Astrocyte (in vitro differentiated cells and primary cell): ENCODE data around the gene TSFM. TPM values are rescaled to one million over a fixed set of nuclear protein-coding genes. Genes with fewer than 3 reads are reported as not detected.
A peak's percentile ranks its signal among the peaks of the same experiment; 100 is the strongest.

Source experiments
- DNase-seq: peaks from one replicate; pipeline ENCODE4 v3.0.0-alpha.2; 2010; ENCODE audit warnings: low read depth
- FAIRE-seq: peaks from 2 replicates; lab custom pipeline; 2011; peaks lifted over from hg19 to GRCh38; lab: Jason Lieb, UNC
- H2AFZ ChIP-seq: 2 replicates; pipeline ENCODE4 v1.6.0; 2012; ENCODE audit warnings: low read depth, low read length, inconsistent platforms
- H3K27ac ChIP-seq: 2 replicates; pipeline ENCODE4 v1.5.1; 2011; ENCODE audit warnings: low read depth, low read length, inconsistent platforms
- H3K27me3 ChIP-seq: 2 replicates; pipeline ENCODE4 v1.6.0; 2011; ENCODE audit warnings: low read length, inconsistent platforms; ENCODE audit not compliant: insufficient read depth
- H3K36me3 ChIP-seq: 2 replicates; pipeline ENCODE4 v1.5.1; 2011; ENCODE audit warnings: low read length, inconsistent platforms; ENCODE audit not compliant: insufficient read depth
- H3K4me1 ChIP-seq: 2 replicates; pipeline ENCODE4 v1.5.1; 2011; ENCODE audit warnings: low read length, inconsistent platforms; ENCODE audit not compliant: insufficient read depth
- H3K4me2 ChIP-seq: 2 replicates; pipeline ENCODE4 v1.6.0; 2012; ENCODE audit warnings: low read length, inconsistent platforms
- H3K4me3 ChIP-seq: 2 replicates; pipeline ENCODE4 v1.5.1; 2011; ENCODE audit warnings: low read depth, mild to moderate bottlenecking, low read length, inconsistent platforms; ENCODE audit not compliant: insufficient read depth
- H3K79me2 ChIP-seq: 2 replicates; pipeline ENCODE4 v1.6.0; 2012; ENCODE audit warnings: mild to moderate bottlenecking, low read length, inconsistent platforms; ENCODE audit not compliant: insufficient read depth
- H3K9ac ChIP-seq: 2 replicates; pipeline ENCODE4 v1.6.0; 2012; ENCODE audit warnings: mild to moderate bottlenecking, low read length, inconsistent platforms
- H3K9me3 ChIP-seq: 2 replicates; pipeline ENCODE4 v1.5.1; 2012; ENCODE audit warnings: low read depth, mild to moderate bottlenecking, low read length, inconsistent platforms; ENCODE audit not compliant: insufficient read depth
- H4K20me1 ChIP-seq: 2 replicates; pipeline ENCODE4 v1.6.0; 2012; ENCODE audit warnings: low read length, inconsistent platforms; ENCODE audit not compliant: insufficient read depth
- H3K27ac Mint-ChIP-seq: one replicate; pipeline ENCODE4 v1.8.0; 2021; ENCODE audit warnings: mild to moderate bottlenecking, mixed read lengths; ENCODE audit not compliant: unreplicated experiment
- H3K27me3 Mint-ChIP-seq: one replicate; pipeline ENCODE4 v1.8.0; 2021; ENCODE audit warnings: low read depth, mixed read lengths; ENCODE audit not compliant: unreplicated experiment
- H3K36me3 Mint-ChIP-seq: one replicate; pipeline ENCODE4 v1.8.0; 2021; ENCODE audit warnings: low read depth, mixed read lengths; ENCODE audit not compliant: unreplicated experiment
- H3K4me1 Mint-ChIP-seq: one replicate; pipeline ENCODE4 v1.8.0; 2021; ENCODE audit warnings: low read depth, mixed read lengths; ENCODE audit not compliant: unreplicated experiment
- H3K4me3 Mint-ChIP-seq: one replicate; pipeline ENCODE4 v1.8.0; 2021; ENCODE audit warnings: mild to moderate bottlenecking, moderate library complexity, mixed read lengths; ENCODE audit not compliant: unreplicated experiment
- H3K9me3 Mint-ChIP-seq: one replicate; pipeline ENCODE4 v1.8.0; 2021; ENCODE audit warnings: mild to moderate bottlenecking, mixed read lengths; ENCODE audit not compliant: unreplicated experiment
- EZH2 ChIP-seq: IDR thresholded peaks from 2 replicates; pipeline ENCODE4 v1.6.1; 2012; ENCODE audit warnings: mild to moderate bottlenecking, low read length, inconsistent platforms; ENCODE audit not compliant: insufficient read depth
- total RNA-seq: library from RNA; stranded (reverse); gene quantifications from 2 replicates; pipeline ENCODE4 v1.2.1, GENCODE V29; 2021
- TF ChIP-seq, protein P1 (sequence below): IDR thresholded peaks from 2 replicates; pipeline ENCODE4 v1.5.1; 2011; ENCODE audit warnings: low read depth, mild to moderate bottlenecking, inconsistent platforms, low read length, moderate library complexity; ENCODE audit not compliant: insufficient read depth

Gene TSFM
- total RNA-seq, 1 donor from 2014 or later = 26.6 TPM

DNA sequence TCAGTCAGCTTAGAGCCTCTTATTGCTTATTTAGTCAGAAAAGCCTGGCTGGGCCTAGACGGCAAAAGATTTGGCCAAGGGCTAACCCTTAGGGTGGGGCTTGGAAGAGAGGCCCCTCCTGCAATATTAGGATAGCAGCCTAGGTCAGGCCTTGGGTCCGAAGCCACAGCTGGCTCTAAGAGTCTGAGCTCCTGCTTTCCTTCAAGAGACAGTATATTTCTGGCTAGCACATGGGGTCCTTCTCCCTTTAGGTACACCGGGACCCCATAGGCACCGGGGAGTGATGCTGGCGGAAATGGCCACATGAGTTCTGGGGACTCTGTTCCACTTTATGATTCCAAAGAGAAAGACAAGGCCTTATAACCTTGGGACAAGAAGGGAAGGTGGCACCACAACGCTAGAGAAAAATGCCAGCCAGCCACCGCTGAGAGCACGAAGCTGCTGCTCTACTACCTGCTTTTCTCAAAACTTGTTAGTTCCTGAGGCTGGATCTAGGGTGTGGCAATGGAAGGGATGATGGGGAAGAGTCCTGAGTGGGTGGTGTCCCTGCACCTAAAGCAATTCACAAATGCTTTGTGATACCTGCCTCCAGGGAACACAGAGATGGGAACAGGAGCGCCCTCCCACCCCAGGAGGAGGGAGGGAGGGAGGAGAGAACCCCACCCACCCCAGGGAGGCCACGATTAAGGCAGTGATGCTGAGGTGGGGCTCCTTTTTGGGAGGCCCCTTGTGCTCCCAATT is 39.1 kb downstream of the TSFM start:
- no peak for DNase-seq
- Mint-ChIP-seq H3K9me3 (no peaks in the 10 kb centered on the region), H3K27ac (no peak overlapping the region), H3K27me3 (no peaks in the 10 kb centered on the region), H3K4me3 (no peak overlapping the region), H3K36me3 (peaks cover 23% of the 10 kb centered on the region), H3K4me1 (no peaks in the 10 kb centered on the region)
- H3K36me3 ChIP-seq = peaks cover 53% of the 10 kb centered on the region
- no peaks in the 10 kb centered on the region for H3K9me3 ChIP-seq
- peaks cover 5% of the 10 kb centered on the region for H3K79me2 ChIP-seq
- H3K4me2 ChIP-seq = no peak overlapping the region
- TF ChIP-seq, protein P1, sequence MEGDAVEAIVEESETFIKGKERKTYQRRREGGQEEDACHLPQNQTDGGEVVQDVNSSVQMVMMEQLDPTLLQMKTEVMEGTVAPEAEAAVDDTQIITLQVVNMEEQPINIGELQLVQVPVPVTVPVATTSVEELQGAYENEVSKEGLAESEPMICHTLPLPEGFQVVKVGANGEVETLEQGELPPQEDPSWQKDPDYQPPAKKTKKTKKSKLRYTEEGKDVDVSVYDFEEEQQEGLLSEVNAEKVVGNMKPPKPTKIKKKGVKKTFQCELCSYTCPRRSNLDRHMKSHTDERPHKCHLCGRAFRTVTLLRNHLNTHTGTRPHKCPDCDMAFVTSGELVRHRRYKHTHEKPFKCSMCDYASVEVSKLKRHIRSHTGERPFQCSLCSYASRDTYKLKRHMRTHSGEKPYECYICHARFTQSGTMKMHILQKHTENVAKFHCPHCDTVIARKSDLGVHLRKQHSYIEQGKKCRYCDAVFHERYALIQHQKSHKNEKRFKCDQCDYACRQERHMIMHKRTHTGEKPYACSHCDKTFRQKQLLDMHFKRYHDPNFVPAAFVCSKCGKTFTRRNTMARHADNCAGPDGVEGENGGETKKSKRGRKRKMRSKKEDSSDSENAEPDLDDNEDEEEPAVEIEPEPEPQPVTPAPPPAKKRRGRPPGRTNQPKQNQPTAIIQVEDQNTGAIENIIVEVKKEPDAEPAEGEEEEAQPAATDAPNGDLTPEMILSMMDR = no peak
- no peak for TF ChIP-seq EZH2
- no peak overlapping the region for H2AFZ ChIP-seq
- peaks cover 40% of the 10 kb centered on the region for H4K20me1 ChIP-seq
- H3K27ac ChIP-seq = no peak overlapping the region
- no peak overlapping the region for H3K9ac ChIP-seq
- H3K4me1 ChIP-seq = no peaks in the 10 kb centered on the region
- no peak overlapping the region for H3K4me3 ChIP-seq
- no peak for FAIRE-seq
- H3K27me3 ChIP-seq = no peaks in the 10 kb centered on the region

DNA sequence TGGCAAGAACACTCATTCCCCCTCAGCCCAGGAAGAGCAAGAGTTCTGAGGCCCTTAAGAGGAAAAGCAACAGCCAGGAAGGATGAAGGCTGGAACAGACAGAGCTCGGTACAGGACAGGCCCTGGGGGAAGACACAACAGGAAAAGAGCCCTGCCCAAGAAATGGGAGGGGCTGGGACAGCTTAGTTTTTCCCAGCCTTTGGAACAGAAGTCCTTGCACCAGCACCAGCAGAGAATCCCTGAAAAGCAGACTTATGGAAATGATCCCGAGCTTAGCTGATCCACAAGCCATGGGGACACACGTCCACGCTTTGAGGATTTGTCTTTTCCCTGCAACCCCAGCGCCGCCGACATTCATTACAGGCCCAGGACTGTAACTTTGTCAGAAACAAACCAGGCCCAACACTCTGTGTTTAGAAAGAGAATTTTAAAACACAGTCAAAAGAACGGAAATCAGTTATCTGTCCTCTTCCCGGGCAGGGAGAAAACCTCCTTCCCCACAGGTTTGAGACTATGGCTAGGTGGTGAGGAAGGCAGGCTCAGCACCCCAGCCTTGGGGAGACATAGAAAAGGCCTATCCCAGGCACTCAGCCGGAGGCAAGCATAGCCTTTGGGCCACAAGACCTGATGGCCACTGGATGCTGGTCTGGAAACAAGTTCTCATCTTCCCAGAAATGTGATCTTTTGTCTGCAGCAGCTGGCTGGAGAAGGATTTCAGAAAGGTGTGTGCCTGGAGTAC is 40.0 kb downstream of the TSFM start:
- Histone ChIP-seq H3K4me2 (no peak overlapping the region), H2AFZ (no peak overlapping the region), H3K9ac (no peak overlapping the region), H3K9me3 (no peaks in the 10 kb centered on the region), H3K79me2 (peaks cover 9% of the 10 kb centered on the region), H3K4me3 (no peak overlapping the region), H4K20me1 (peaks cover 49% of the 10 kb centered on the region), H3K36me3 (peaks cover 62% of the 10 kb centered on the region), H3K27me3 (no peaks in the 10 kb centered on the region), H3K4me1 (no peaks in the 10 kb centered on the region), H3K27ac (no peak overlapping the region)
- Mint-ChIP-seq H3K36me3 (peaks cover 28% of the 10 kb centered on the region), H3K4me1 (no peaks in the 10 kb centered on the region), H3K27ac (peak overlapping the region; percentile 58), H3K4me3 (no peak overlapping the region), H3K27me3 (no peaks in the 10 kb centered on the region), H3K9me3 (peaks cover 3% of the 10 kb centered on the region)
- no peak for FAIRE-seq
- TF ChIP-seq, protein P1 = no peak
- no peak for TF ChIP-seq EZH2
- no peak for DNase-seq
